ENCODE measurements around the gene PRSS21. TPM values are rescaled to one million over a fixed set of nuclear protein-coding genes. Genes with fewer than 3 reads are reported as not detected.

Gene PRSS21
- total and polyA plus RNA-seq, 2 experiments from 2014 or later, result not detected

DNA sequence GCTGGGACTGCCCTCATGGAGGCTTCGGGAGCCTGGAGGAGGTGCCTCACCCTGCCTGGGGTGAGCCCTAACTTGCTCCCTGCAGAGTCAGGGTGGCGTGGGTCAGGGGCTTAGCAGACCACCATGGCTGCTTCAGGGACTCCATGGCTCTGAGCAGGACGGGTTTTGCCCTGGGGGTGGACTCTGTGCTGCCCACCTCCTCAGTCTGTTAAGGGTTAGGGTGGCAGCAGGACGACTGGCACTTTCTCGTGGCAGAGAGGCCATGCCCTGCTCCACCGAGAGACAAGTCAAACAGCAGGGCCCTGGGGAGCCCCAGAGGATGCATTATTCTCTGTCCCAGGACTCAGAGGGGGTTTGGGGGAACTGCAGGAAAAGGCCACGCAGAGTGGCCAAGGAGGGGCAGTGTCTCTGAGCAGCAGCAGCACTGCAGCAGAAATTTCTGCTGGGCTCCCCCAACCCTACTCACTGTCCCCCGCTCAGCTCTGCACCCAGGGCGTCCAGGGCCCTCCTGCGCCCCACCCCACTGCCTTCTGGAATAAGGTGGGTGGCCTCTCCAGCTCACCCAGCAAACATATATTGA is 42.7 kb downstream of the PRSS21 start:
- Histone ChIP-seq H3K27me3 (replicated peaks; ENCODE audit: insufficient read depth) (no peaks in the 10 kb centered on the region; the same call in 1 of the 2 replicates), H3K4me3 (no peak overlapping the region), H3K27ac (no peak overlapping the region), H3K36me3 (ENCODE audit: low read depth) (no peaks in the 10 kb centered on the region), H3F3A (ENCODE audit: insufficient read depth) (no peaks in the 10 kb centered on the region), H2AFZ (no peak overlapping the region), H3K9me3 (ENCODE audit: low read depth) (no peaks in the 10 kb centered on the region), H4K20me1 (ENCODE audit: insufficient read depth) (no peaks in the 10 kb centered on the region), H3K79me2 (ENCODE audit: insufficient read depth) (no peaks in the 10 kb centered on the region), H3K4me2 (ENCODE audit: unreplicated experiment) (no peak overlapping the region), H3K9me2 (ENCODE audit: insufficient read depth) (no peaks in the 10 kb centered on the region), H3K4me1 (ENCODE audit: insufficient read depth) (no peaks in the 10 kb centered on the region), H3K9ac (no peak overlapping the region)
- no peak for DNase-seq
- WGBS, 2 experiments (ENCODE audit: low coverage in 1 of 2, low lambda C conversion rate in 2 of 2, missing lambda C conversion rate in 2 of 2), result 44 to 53% methylated on average over 8 to 10 of the region's 10 CpGs
- in situ Hi-C loops (cut with MboI), result no loop called here
- TF ChIP-seq EZH2 (IDR thresholded peaks at IDR 0.05; ENCODE audit: insufficient read depth, poor library complexity, severe bottlenecking), result no peak
- no peak for TF ChIP-seq EZH2phosphoT487 (IDR thresholded peaks at IDR 0.05; ENCODE audit: insufficient read depth, low read depth)

DNA sequence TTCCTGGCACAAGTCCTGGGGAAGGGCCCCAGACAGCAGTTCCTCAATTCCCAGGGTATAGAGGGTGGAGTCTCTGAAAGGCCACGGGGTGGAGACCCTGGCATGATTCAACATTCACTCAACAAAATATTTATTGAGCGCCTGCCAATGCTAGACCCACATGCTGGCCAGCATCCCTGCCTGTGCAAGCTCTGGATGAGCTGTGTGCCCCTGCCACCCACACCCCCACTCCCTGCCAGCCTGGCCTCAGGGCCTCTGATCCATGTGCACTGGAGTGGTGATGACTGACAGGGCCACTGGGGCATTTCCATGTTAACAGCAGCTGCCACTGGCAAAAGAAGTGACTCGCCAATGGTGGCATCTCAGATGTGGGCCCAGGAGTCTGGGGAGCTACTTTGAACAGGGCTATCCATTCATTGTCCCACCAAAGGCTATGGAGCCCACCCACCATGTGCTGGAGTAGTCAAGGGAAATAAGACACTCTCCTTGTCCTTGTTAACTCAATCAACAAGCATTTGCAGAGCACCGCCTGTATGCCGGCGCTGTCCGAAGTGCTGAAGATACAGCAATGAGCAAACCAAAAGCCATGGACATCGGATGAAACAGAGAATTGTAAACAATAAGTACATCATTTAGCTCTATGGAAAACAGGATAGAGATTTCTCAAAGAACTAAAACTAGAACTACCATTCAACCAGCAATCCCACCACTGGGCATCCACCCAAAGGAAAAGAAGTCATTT is 44.0 kb downstream of the PRSS21 start:
- Histone ChIP-seq H3K4me2 (ENCODE audit: unreplicated experiment) (no peak overlapping the region), H3K9me2 (ENCODE audit: insufficient read depth) (no peaks in the 10 kb centered on the region), H2AFZ (no peak overlapping the region), H3K36me3 (ENCODE audit: low read depth) (no peaks in the 10 kb centered on the region), H3K9ac (no peak overlapping the region), H3K4me1 (ENCODE audit: insufficient read depth) (no peaks in the 10 kb centered on the region), H3K79me2 (ENCODE audit: insufficient read depth) (no peaks in the 10 kb centered on the region), H3F3A (ENCODE audit: insufficient read depth) (no peaks in the 10 kb centered on the region), H3K9me3 (ENCODE audit: low read depth) (no peaks in the 10 kb centered on the region), H3K4me3 (no peak overlapping the region), H4K20me1 (ENCODE audit: insufficient read depth) (no peaks in the 10 kb centered on the region), H3K27ac (no peak overlapping the region), H3K27me3 (replicated peaks; ENCODE audit: insufficient read depth) (no peaks in the 10 kb centered on the region; the same call in 1 of the 2 replicates)
- no peak for TF ChIP-seq EZH2phosphoT487 (IDR thresholded peaks at IDR 0.05; ENCODE audit: insufficient read depth, low read depth)
- no peak for TF ChIP-seq EZH2 (IDR thresholded peaks at IDR 0.05; ENCODE audit: insufficient read depth, poor library complexity, severe bottlenecking)
- in situ Hi-C loops (cut with MboI), result no loop called here
- peak; percentile 47 for DNase-seq
- WGBS, 2 experiments (ENCODE audit: low coverage in 1 of 2, low lambda C conversion rate in 2 of 2, missing lambda C conversion rate in 2 of 2), result 44 to 45% methylated on average over 8 of the region's 8 CpGs

DNA sequence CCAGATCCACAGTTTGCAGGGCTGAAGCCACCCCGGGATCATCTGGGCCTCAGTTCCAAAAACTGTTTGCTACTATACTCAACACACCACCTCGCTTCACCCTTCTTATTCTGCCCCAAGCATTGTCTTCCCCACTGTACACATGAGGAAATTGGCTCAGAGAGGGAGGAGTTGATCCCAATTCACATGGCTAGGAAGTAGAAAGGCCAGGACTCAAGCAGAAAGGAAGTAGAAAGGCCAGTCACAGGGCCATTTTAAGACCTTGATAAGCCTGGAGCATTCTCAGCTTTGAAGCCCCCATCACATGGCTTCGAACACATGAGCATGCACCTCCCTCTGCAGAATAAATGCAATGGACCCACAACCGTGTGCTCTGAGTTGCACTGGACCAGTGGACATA is 48.6 kb downstream of the PRSS21 start:
- Histone ChIP-seq H3K9ac (no peak overlapping the region), H3K4me3 (no peak overlapping the region), H4K20me1 (ENCODE audit: insufficient read depth) (no peaks in the 10 kb centered on the region), H3F3A (ENCODE audit: insufficient read depth) (no peaks in the 10 kb centered on the region), H3K79me2 (ENCODE audit: insufficient read depth) (no peaks in the 10 kb centered on the region), H3K27me3 (replicated peaks; ENCODE audit: insufficient read depth) (no peaks in the 10 kb centered on the region), H2AFZ (no peak overlapping the region), H3K9me3 (ENCODE audit: low read depth) (no peaks in the 10 kb centered on the region), H3K36me3 (ENCODE audit: low read depth) (no peaks in the 10 kb centered on the region), H3K27ac (no peak overlapping the region), H3K4me2 (ENCODE audit: unreplicated experiment) (no peak overlapping the region), H3K4me1 (ENCODE audit: insufficient read depth) (peaks cover 6% of the 10 kb centered on the region; the same call in 1 of the 2 replicates), H3K9me2 (ENCODE audit: insufficient read depth) (no peaks in the 10 kb centered on the region)
- in situ Hi-C loops (cut with MboI), result no loop called here
- no peak for TF ChIP-seq EZH2 (IDR thresholded peaks at IDR 0.05; ENCODE audit: insufficient read depth, poor library complexity, severe bottlenecking)
- no peak for DNase-seq
- WGBS, 2 experiments (ENCODE audit: low coverage in 1 of 2, low lambda C conversion rate in 2 of 2, missing lambda C conversion rate in 2 of 2), result 62% methylated on average over 4 of the region's 4 CpGs

DNA sequence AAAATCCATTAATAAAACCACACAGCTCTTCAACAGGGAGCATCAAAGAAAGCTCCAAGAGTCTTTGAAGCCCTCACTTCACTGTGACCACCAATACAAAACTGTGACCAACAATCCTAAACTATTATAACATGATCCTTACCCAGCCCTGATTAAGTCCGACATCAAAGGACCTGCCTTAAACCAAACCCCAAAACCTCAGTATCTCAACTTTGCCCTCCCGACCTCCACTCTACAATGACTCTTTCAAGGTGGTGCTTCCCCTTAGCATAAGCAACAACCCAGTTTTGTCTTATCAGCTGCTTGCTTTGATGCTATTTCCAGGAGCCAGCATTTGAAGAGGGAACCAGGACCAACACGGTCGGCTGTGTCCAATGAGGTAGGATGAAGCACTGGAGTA is 49.4 kb downstream of the PRSS21 start:
- Histone ChIP-seq H3K27me3 (replicated peaks; ENCODE audit: insufficient read depth) (no peaks in the 10 kb centered on the region), H3K36me3 (ENCODE audit: low read depth) (no peaks in the 10 kb centered on the region), H3K4me2 (ENCODE audit: unreplicated experiment) (no peak overlapping the region), H3K4me3 (no peak overlapping the region), H3K79me2 (ENCODE audit: insufficient read depth) (no peaks in the 10 kb centered on the region), H4K20me1 (ENCODE audit: insufficient read depth) (no peaks in the 10 kb centered on the region), H2AFZ (no peak overlapping the region), H3K9me2 (ENCODE audit: insufficient read depth) (no peaks in the 10 kb centered on the region), H3K9me3 (ENCODE audit: low read depth) (no peaks in the 10 kb centered on the region), H3F3A (ENCODE audit: insufficient read depth) (no peaks in the 10 kb centered on the region), H3K27ac (no peak overlapping the region), H3K9ac (no peak overlapping the region), H3K4me1 (ENCODE audit: insufficient read depth) (peaks cover 6% of the 10 kb centered on the region; the same call in 1 of the 2 replicates)
- DNase-seq, result no peak
- TF ChIP-seq EZH2 (IDR thresholded peaks at IDR 0.05; ENCODE audit: insufficient read depth, poor library complexity, severe bottlenecking) (no peak), EZH2phosphoT487 (IDR thresholded peaks at IDR 0.05; ENCODE audit: insufficient read depth, low read depth) (no peak)
- in situ Hi-C loops (cut with MboI), result no loop called here
- WGBS, 2 experiments (ENCODE audit: low coverage in 1 of 2, low lambda C conversion rate in 2 of 2, missing lambda C conversion rate in 2 of 2), result 55 to 59% methylated on average over 3 to 4 of the region's 4 CpGs
